GM06990 (cell line): ENCODE results near the gene SEMA3E.

Experiments
- DNase-seq: peaks from one replicate; pipeline ENCODE4 v3.0.0-alpha.2; 2011; ENCODE audit not compliant: insufficient read length; ENCODE audit errors: extremely low read depth
- H3K27me3 ChIP-seq: replicated peaks from 2 replicates; pipeline ENCODE4 v1.6.0; 2011; ENCODE audit warnings: low read length; ENCODE audit not compliant: control insufficient read depth, insufficient read depth
- H3K36me3 ChIP-seq: 2 replicates; pipeline ENCODE4 v1.5.1; 2011; ENCODE audit warnings: low read length; ENCODE audit not compliant: control insufficient read depth, insufficient read depth
- H3K4me3 ChIP-seq: replicated peaks from 2 replicates; pipeline ENCODE4 v1.5.1; 2011; ENCODE audit warnings: low read depth, mild to moderate bottlenecking, control low read depth, low read length
- CTCF ChIP-seq: IDR thresholded peaks from 2 replicates; pipeline ENCODE4 v1.5.1; 2011; ENCODE audit warnings: low read length, control low read depth, mild to moderate bottlenecking, inconsistent platforms; ENCODE audit not compliant: insufficient read depth, poor library complexity, severe bottlenecking

Gene SEMA3E

GRCh38 chr7:83633516-83633915 is 15.4 kb downstream of the SEMA3E start:
- no peak overlapping the region for H3K4me3 ChIP-seq
- no peak for TF ChIP-seq CTCF
- H3K27me3 ChIP-seq = no peaks in the 10 kb centered on the region
- no peak for DNase-seq
- H3K36me3 ChIP-seq = no peaks in the 10 kb centered on the region

DNA sequence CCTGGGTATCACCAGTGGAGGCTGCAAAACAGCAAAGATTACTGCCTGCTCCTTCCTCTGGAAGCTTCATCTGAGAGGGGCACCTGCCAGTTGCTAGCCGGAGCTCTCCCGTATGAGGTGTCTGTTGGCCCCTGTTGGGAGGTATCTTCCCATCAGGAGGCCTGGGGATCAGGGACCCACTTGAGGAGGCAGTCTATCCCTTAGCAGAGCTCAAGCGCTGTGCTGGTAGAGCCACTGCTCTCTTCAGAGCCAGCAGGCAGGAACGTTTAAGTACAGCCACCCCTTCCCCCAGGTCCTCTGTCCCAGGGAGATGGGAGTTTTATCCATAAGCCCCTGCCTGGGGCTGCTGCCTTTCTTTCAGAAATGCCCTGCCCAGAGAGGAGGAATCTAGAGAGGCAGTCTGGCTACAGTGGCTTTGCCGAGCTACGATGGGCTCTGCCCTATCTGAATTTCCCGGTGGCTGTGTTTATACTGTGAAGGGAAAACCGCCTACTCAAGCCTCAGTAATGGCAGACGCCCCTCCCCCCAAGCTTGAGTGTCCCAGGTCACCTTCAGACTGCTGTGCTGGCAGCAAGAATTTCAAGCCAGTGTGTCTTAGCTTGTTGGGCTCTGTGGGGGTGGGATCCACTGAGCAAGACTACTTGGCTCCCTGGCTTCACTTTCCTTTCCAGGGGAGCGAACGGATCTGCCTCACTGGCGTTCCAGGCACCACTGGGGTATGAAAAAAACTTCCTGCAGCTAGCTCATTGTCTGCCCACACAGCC is 19.6 kb downstream of the SEMA3E start:
- TF ChIP-seq CTCF = no peak
- no peaks in the 10 kb centered on the region for H3K36me3 ChIP-seq
- DNase-seq = no peak
- no peak overlapping the region for H3K4me3 ChIP-seq
- no peaks in the 10 kb centered on the region for H3K27me3 ChIP-seq

DNA sequence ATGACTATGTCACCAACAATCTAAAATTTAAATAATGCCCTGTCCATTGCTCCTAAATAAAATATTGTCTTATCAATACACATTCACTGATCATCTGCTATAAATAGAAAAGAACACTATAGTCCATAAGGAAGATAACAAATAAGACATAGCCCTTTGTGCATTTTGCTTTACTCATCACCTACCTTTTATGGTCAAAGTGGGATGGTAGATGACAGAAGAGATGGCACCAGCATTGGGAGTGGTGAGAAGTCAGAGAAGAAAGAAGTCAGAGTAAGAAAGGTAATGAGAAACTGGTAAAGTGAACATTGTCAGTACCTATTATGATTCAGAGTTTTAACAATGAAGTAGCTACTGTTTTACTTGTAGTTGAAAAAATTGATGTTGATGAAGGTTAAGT is 31.1 kb downstream of the SEMA3E start:
- H3K36me3 ChIP-seq = no peaks in the 10 kb centered on the region
- no peak for TF ChIP-seq CTCF
- H3K27me3 ChIP-seq = no peaks in the 10 kb centered on the region
- no peak overlapping the region for H3K4me3 ChIP-seq
- DNase-seq = no peak

DNA sequence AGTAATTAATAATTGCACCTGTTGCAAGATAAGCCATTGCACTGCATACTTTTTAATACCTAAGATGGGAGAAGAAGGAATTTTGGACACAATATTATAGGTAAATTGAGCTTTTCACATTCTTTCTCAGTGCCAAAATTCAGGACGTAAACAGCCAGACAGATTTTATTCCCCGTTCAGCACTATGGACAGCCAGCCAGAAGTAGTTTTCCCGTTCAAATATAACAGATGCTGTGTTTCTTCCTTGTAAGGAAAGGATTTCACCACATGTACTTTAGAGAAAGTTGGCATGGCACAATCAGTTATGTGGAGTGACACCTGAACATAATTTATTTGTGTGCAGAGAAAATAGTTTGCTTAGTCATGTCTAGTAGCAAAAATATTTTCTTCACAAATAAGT is 34.8 kb downstream of the SEMA3E start:
- Histone ChIP-seq H3K36me3 (no peaks in the 10 kb centered on the region), H3K4me3 (no peak overlapping the region), H3K27me3 (no peaks in the 10 kb centered on the region)
- TF ChIP-seq CTCF = no peak
- no peak for DNase-seq

GRCh38 chr7:83613232-83613631 is 35.7 kb downstream of the SEMA3E start:
- no peak for DNase-seq
- H3K27me3 ChIP-seq = no peaks in the 10 kb centered on the region
- H3K36me3 ChIP-seq = no peaks in the 10 kb centered on the region
- no peak for TF ChIP-seq CTCF
- H3K4me3 ChIP-seq = no peak overlapping the region

DNA sequence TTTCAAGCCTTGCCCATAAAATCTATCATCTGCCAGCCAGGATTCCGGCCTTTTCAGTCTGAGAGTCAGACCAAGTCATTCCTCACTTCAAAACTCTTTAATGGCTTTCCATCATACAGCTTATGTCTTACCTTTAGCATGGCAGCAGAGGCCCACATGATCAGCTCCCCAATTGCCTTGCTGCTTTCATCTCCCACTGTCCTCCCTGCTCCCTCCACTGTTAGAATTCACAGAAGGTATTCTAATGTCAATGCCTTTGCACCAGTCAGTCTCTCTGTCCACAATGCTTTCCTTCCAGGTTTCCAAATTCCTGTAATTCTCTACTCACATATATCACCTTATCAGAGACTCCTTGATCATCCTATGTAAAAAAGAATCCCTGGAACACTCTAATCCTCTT is 37.2 kb downstream of the SEMA3E start:
- H3K36me3 ChIP-seq = no peaks in the 10 kb centered on the region
- TF ChIP-seq CTCF = no peak
- H3K27me3 ChIP-seq = no peaks in the 10 kb centered on the region
- DNase-seq = no peak
- H3K4me3 ChIP-seq = no peak overlapping the region
